Measurements from ENCODE around the gene KBTBD13. TPM values are rescaled to one million over a fixed set of nuclear protein-coding genes. Genes with fewer than 3 reads are reported as not detected.

The KBTBD13 gene
- total and polyA plus RNA-seq, 2 experiments from 2014 or later = not detected

DNA sequence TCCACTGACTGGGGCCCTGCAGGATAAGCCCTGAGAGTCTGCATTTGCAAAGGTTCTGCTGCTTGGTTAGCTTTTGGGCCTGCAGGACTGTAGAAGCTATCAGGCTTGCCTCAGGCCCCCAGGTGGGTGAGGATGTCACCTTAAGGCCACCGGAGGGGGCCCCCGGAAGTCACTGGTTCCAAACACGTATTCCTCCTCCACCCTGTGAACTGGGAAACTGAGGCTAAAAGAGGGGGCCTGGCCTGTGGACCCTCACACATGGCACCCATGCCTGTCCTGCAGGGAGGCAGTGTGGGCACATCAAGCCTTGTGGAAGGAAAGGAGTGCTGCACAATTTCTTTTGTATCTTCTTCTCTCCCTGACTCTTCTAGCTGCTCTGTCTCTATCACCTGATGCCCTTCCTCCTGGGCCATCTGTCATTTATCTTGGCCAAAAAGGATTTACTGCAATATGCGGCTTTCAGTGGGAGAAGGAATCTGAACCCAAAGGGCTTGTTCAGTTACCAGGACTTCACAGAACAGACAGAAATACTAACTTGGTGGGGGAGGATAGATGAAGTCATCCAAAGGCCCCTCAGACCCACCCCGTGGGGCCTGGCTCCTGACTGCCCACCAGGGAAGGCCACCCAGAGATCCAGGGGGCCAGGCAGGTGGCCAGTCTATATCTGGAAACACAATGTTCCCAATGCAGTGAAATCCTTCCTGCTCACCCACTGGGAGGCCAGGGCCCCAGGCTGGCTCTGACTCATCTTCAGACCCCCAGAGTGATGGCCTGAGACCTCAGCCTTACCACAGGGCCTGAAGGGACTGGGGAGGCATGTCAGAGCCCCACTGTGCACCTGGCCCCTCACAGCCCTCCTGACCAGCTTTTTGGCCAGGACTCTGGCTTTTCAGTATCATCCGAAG lies 20.2 kb downstream of the KBTBD13 start (continued):
- no peak for TF ChIP-seq EZH2phosphoT487 (IDR thresholded peaks at IDR 0.05; ENCODE audit: unreplicated experiment)
- TF ChIP-seq, protein P1, sequence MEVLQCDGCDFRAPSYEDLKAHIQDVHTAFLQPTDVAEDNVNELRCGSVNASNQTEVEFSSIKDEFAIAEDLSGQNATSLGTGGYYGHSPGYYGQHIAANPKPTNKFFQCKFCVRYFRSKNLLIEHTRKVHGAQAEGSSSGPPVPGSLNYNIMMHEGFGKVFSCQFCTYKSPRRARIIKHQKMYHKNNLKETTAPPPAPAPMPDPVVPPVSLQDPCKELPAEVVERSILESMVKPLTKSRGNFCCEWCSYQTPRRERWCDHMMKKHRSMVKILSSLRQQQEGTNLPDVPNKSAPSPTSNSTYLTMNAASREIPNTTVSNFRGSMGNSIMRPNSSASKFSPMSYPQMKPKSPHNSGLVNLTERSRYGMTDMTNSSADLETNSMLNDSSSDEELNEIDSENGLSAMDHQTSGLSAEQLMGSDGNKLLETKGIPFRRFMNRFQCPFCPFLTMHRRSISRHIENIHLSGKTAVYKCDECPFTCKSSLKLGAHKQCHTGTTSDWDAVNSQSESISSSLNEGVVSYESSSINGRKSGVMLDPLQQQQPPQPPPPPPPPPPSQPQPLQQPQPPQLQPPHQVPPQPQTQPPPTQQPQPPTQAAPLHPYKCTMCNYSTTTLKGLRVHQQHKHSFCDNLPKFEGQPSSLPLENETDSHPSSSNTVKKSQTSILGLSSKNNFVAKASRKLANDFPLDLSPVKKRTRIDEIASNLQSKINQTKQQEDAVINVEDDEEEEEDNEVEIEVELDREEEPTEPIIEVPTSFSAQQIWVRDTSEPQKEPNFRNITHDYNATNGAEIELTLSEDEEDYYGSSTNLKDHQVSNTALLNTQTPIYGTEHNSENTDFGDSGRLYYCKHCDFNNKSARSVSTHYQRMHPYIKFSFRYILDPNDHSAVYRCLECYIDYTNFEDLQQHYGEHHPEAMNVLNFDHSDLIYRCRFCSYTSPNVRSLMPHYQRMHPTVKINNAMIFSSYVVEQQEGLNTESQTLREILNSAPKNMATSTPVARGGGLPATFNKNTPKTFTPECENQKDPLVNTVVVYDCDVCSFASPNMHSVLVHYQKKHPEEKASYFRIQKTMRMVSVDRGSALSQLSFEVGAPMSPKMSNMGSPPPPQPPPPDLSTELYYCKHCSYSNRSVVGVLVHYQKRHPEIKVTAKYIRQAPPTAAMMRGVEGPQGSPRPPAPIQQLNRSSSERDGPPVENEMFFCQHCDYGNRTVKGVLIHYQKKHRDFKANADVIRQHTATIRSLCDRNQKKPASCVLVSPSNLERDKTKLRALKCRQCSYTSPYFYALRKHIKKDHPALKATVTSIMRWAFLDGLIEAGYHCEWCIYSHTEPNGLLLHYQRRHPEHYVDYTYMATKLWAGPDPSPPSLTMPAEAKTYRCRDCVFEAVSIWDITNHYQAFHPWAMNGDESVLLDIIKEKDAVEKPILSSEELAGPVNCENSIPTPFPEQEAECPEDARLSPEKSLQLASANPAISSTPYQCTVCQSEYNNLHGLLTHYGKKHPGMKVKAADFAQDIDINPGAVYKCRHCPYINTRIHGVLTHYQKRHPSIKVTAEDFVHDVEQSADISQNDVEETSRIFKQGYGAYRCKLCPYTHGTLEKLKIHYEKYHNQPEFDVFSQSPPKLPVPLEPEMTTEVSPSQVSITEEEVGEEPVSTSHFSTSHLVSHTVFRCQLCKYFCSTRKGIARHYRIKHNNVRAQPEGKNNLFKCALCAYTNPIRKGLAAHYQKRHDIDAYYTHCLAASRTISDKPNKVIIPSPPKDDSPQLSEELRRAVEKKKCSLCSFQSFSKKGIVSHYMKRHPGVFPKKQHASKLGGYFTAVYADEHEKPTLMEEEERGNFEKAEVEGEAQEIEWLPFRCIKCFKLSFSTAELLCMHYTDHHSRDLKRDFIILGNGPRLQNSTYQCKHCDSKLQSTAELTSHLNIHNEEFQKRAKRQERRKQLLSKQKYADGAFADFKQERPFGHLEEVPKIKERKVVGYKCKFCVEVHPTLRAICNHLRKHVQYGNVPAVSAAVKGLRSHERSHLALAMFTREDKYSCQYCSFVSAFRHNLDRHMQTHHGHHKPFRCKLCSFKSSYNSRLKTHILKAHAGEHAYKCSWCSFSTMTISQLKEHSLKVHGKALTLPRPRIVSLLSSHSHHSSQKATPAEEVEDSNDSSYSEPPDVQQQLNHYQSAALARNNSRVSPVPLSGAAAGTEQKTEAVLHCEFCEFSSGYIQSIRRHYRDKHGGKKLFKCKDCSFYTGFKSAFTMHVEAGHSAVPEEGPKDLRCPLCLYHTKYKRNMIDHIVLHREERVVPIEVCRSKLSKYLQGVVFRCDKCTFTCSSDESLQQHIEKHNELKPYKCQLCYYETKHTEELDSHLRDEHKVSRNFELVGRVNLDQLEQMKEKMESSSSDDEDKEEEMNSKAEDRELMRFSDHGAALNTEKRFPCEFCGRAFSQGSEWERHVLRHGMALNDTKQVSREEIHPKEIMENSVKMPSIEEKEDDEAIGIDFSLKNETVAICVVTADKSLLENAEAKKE (CRISPR knock-in tag; IDR thresholded peaks at IDR 0.05) = no peak

DNA sequence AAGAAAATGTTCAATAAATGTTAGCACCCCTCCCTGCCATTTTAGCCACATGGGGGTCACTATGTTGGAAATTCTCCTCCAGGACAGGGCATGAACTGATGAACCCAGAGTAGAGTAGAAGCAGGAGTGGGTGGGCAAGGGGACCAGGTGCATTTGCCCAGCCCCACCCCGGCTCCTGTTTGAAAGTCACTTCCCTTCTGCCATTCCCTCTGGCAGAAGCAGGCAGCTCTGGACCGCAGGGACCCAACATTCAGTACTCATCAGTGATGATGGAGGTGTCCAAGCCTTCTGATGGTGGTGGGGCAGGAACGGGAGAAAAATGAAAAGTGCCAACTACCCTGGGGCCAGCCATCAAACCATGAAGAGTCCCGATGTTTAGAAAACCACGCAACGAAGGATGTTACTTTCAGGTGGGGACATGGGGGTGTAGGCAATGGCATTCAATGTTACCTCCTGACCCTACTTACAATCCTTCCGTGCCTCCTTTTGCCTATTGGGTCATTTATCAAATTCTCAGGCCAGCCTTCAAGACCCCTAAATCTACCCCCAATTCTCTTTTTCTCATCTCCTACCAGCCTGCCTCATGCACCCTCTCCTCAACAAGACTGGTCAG lies 21.2 kb downstream of the KBTBD13 start:
- no peak overlapping the region for H3K4me3 Mint-ChIP-seq
- Histone ChIP-seq H3K27me3 (ENCODE audit: insufficient read depth) (peaks cover 5% of the 10 kb centered on the region), H2AFZ (no peak overlapping the region), H3K79me2 (replicated peaks; ENCODE audit: insufficient read depth) (no peaks in the 10 kb centered on the region), H3K9me2 (ENCODE audit: insufficient read depth) (no peaks in the 10 kb centered on the region), H3K4me3 (no peak overlapping the region), H3F3A (replicated peaks; ENCODE audit: low read depth) (no peaks in the 10 kb centered on the region), H3K27ac (ENCODE audit: low read depth) (no peak overlapping the region), H3K4me2 (no peak overlapping the region), H3K4me1 (ENCODE audit: insufficient read depth) (peaks cover 2% of the 10 kb centered on the region; the same call in 1 of the 2 replicates), H4K20me1 (replicated peaks; ENCODE audit: insufficient read depth) (no peaks in the 10 kb centered on the region), H3K36me3 (ENCODE audit: insufficient read depth) (no peaks in the 10 kb centered on the region)
- ATAC-seq (no peak), DNase-seq (ENCODE audit: low spot score) (no peak)
- H3K4me1 Mint-ChIP-seq = peaks cover 4% of the 10 kb centered on the region; the same call in 2 of the 3 replicates
- H3K27me3 Mint-ChIP-seq (ENCODE audit: insufficient read depth, low read depth, poor library complexity) = peaks cover 19% of the 10 kb centered on the region
- H3K27ac Mint-ChIP-seq = no peak overlapping the region
- no peaks in the 10 kb centered on the region for H3K36me3 Mint-ChIP-seq (ENCODE audit: low read depth)
- no peaks in the 10 kb centered on the region for H3K9me3 Mint-ChIP-seq
- TF ChIP-seq, protein P2, sequence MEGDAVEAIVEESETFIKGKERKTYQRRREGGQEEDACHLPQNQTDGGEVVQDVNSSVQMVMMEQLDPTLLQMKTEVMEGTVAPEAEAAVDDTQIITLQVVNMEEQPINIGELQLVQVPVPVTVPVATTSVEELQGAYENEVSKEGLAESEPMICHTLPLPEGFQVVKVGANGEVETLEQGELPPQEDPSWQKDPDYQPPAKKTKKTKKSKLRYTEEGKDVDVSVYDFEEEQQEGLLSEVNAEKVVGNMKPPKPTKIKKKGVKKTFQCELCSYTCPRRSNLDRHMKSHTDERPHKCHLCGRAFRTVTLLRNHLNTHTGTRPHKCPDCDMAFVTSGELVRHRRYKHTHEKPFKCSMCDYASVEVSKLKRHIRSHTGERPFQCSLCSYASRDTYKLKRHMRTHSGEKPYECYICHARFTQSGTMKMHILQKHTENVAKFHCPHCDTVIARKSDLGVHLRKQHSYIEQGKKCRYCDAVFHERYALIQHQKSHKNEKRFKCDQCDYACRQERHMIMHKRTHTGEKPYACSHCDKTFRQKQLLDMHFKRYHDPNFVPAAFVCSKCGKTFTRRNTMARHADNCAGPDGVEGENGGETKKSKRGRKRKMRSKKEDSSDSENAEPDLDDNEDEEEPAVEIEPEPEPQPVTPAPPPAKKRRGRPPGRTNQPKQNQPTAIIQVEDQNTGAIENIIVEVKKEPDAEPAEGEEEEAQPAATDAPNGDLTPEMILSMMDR (conservative IDR thresholded peaks at IDR 0.05; ENCODE audit: low read depth in 2 of 2) = no peak
- TF ChIP-seq, protein P1 (CRISPR knock-in tag; IDR thresholded peaks at IDR 0.05) = no peak
- no peak for TF ChIP-seq POLR2AphosphoS5 (IDR thresholded peaks at IDR 0.05; ENCODE audit: low read depth)
- no peak for TF ChIP-seq ZNF114 (CRISPR knock-in tag; IDR thresholded peaks at IDR 0.05)
